Activated CD4-positive, alpha-beta T cell treated with anti-CD3 and anti-CD28 coated beads for 36 hours (primary cell): ENCODE results near the gene TDP2. TPM values are rescaled to one million over a fixed set of nuclear protein-coding genes. Genes with fewer than 3 reads are reported as not detected.

Experiments used
- ATAC-seq: fragments of 200-7000 bp; cut with Tn5 transposase; one replicate; pipeline ENCODE4 v1.10.0; 2021; ENCODE audit warnings: mild to moderate bottlenecking, moderate library complexity
- CTCF ChIA-PET: fragments of 350-600 bp; sonication (Branson Sonifier 250); formaldehyde crosslinking; loops from one replicate; lab custom pipeline; 2021; ENCODE audit warnings: antibody characterized with exemption; lab: Charles Lee
- POLR2A ChIA-PET: fragments of 350-600 bp; sonication (Branson Sonifier 250); formaldehyde crosslinking; loops from one replicate; lab custom pipeline; 2021; ENCODE audit warnings: antibody characterized with exemption, inconsistent platforms; lab: Charles Lee
- DNase-seq: peaks from one replicate; pipeline ENCODE4 v3.0.0-alpha.2; 2020
- H3K27ac Mint-ChIP-seq: one replicate; pipeline ENCODE4 v1.8.0; 2021; ENCODE audit warnings: mixed read lengths
- H3K27me3 Mint-ChIP-seq: one replicate; pipeline ENCODE4 v1.8.0; 2021; ENCODE audit warnings: mixed read lengths
- H3K36me3 Mint-ChIP-seq: one replicate; pipeline ENCODE4 v1.8.0; 2021; ENCODE audit warnings: low read depth, mixed read lengths
- H3K4me1 Mint-ChIP-seq: one replicate; pipeline ENCODE4 v1.8.0; 2021; ENCODE audit warnings: mixed read lengths
- H3K4me3 Mint-ChIP-seq: one replicate; pipeline ENCODE4 v1.8.0; 2021; ENCODE audit warnings: mild to moderate bottlenecking, moderate library complexity, mixed read lengths
- H3K9me3 Mint-ChIP-seq: one replicate; pipeline ENCODE4 v1.8.0; 2021; ENCODE audit warnings: low read depth, mixed read lengths
- intact Hi-C, 2 experiments: fragments of 100-400 bp; cut with DNase I in 1 of 2; cut with micrococcal nuclease in 1 of 2; formaldehyde crosslinking; loops; one replicate each; pipeline versions ENCODE4 v1.14.2 to v1.15.1; 2022 to 2024; cut with DNase I, micrococcal nuclease
- total RNA-seq, 2 experiments: library from RNA; stranded (reverse); gene quantifications; one replicate each; pipeline ENCODE4 v1.2.3, GENCODE V29; 2021

TDP2 gene
- total RNA-seq, 2 experiments from 2014 or later: 41.4 to 45.4 TPM

- peaks cover 11% of the 10 kb centered on the region for H3K27me3 Mint-ChIP-seq
- ChIA-PET POLR2A (interaction anchor here (0.5 kb wide), 1 partner anchor 72 kb away, joined by 3 read pairs; no protein-coding TSS in a partner anchor), CTCF (interaction anchor here (0.5 kb wide), 1 partner anchor 115 kb away, joined by 3 read pairs; no protein-coding TSS in a partner anchor)
- H3K4me3 Mint-ChIP-seq: no peak overlapping the region
- DNase-seq: no peak
- no peaks in the 10 kb centered on the region for H3K4me1 Mint-ChIP-seq
- intact Hi-C loops: no loop called here
- H3K36me3 Mint-ChIP-seq: no peaks in the 10 kb centered on the region
- no peak overlapping the region for H3K27ac Mint-ChIP-seq
- ATAC-seq: no peak
- no peaks in the 10 kb centered on the region for H3K9me3 Mint-ChIP-seq
These were observed 35.7 kb downstream of the TDP2 start for GRCh38 chr6:24630856-24631505.

GRCh38 chr6:24621626-24622289 lies 44.9 kb downstream of the TDP2 start:
- Mint-ChIP-seq H3K27me3 (no peaks in the 10 kb centered on the region), H3K36me3 (no peaks in the 10 kb centered on the region), H3K9me3 (no peaks in the 10 kb centered on the region), H3K4me3 (no peak overlapping the region), H3K27ac (no peak overlapping the region), H3K4me1 (no peaks in the 10 kb centered on the region)
- ChIA-PET POLR2A (interaction anchor here (0.7 kb wide), 1 partner anchor 81 kb away, joined by 3 read pairs; no protein-coding TSS in a partner anchor), CTCF (interaction anchor here (0.7 to 1.6 kb wide), 4 partner anchors 29 to 97 kb away, joined by 3 to 7 read pairs (median 5); no protein-coding TSS in a partner anchor)
- no peak for ATAC-seq
- DNase-seq: no peak
- intact Hi-C loops: no loop called here

DNA sequence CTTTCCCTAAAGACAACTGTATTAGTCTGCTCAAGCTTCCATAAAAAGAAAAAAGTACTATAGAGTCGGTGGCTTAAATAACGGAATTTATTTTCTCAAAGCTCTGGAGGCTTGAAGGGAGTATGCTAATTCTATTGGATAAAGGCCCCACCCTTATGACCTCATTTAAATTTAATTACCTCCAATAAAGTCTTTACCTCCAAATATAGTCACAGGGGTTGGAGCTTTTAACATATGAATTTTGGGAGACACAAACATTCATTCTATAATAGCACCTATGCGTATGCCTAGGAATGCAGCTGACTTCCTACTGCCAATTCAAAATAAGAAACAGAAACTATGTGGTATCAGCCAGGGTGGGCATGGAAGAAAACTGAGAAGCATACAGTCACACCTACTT lies 46.1 kb downstream of the TDP2 start:
- DNase-seq: no peak
- ChIA-PET CTCF (interaction anchor here (1.4 to 1.6 kb wide), 2 partner anchors 28 to 37 kb away, joined by 7 read pairs; no protein-coding TSS in a partner anchor), POLR2A (no interaction called here)
- H3K4me3 Mint-ChIP-seq: no peak overlapping the region
- no peaks in the 10 kb centered on the region for H3K4me1 Mint-ChIP-seq
- no peaks in the 10 kb centered on the region for H3K36me3 Mint-ChIP-seq
- no peaks in the 10 kb centered on the region for H3K9me3 Mint-ChIP-seq
- H3K27me3 Mint-ChIP-seq: no peaks in the 10 kb centered on the region
- no peak overlapping the region for H3K27ac Mint-ChIP-seq
- intact Hi-C loops: no loop called here
- no peak for ATAC-seq

DNA sequence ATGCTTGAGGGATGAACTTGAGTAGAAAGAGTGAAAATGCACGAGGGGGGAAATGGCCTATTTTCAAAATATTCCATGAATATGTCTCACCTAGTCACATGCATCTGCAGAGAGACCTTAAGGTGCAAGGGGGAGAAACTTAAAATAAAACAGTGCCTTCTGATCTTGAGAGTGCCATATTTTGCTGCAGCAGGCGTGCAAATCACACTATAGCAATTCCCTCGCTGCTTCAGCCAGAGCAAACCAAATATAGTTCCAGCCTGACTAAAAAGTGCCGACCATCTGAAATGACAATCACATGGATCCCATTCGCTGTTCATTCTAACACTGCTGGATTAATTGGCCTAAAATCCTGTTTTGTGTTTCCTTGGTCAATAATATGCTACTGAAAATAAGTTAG lies 47.0 kb downstream of the TDP2 start:
- POLR2A ChIA-PET: interaction anchor here (0.6 kb wide), 1 partner anchor 1356 kb away, joined by 3 read pairs; no protein-coding TSS in a partner anchor
- Mint-ChIP-seq H3K27me3 (no peaks in the 10 kb centered on the region), H3K36me3 (no peaks in the 10 kb centered on the region), H3K4me1 (no peaks in the 10 kb centered on the region), H3K4me3 (no peak overlapping the region), H3K9me3 (no peaks in the 10 kb centered on the region), H3K27ac (no peak overlapping the region)
- intact Hi-C loops: no loop called here
- DNase-seq: no peak
- no peak for ATAC-seq
- CTCF ChIA-PET: interaction anchor here (0.9 kb wide), 1 partner anchor 41 kb away, joined by 3 read pairs; no protein-coding TSS in a partner anchor

GRCh38 chr6:24614648-24615047 lies 52.1 kb downstream of the TDP2 start:
- no peak for ATAC-seq
- no peak for DNase-seq
- ChIA-PET POLR2A (no interaction called here), CTCF (interaction anchor here (0.7 to 1.2 kb wide), 3 partner anchors 40 to 73 kb away, joined by 3 to 4 read pairs (median 3); no protein-coding TSS in a partner anchor)
- Mint-ChIP-seq H3K4me1 (no peaks in the 10 kb centered on the region), H3K9me3 (no peaks in the 10 kb centered on the region), H3K4me3 (no peak overlapping the region), H3K27ac (no peak overlapping the region), H3K27me3 (peaks cover 2% of the 10 kb centered on the region), H3K36me3 (no peaks in the 10 kb centered on the region)
- intact Hi-C loops: no loop called here

- Mint-ChIP-seq H3K27me3 (peaks cover 2% of the 10 kb centered on the region), H3K9me3 (no peaks in the 10 kb centered on the region), H3K4me3 (no peak overlapping the region), H3K36me3 (no peaks in the 10 kb centered on the region), H3K27ac (no peak overlapping the region), H3K4me1 (no peaks in the 10 kb centered on the region)
- POLR2A ChIA-PET: no interaction called here
- DNase-seq (no peak), ATAC-seq (no peak)
- intact Hi-C loops: no loop called here
- CTCF ChIA-PET: interaction anchor here (0.8 to 1.2 kb wide), 2 partner anchors 39 to 707 kb away, joined by 3 to 4 read pairs; no protein-coding TSS in a partner anchor
These were observed 52.7 kb downstream of the TDP2 start for GRCh38 chr6:24614043-24614420.

- ChIA-PET CTCF (interaction anchor here (0.8 to 1.2 kb wide), 2 partner anchors 39 to 708 kb away, joined by 3 to 4 read pairs; no protein-coding TSS in a partner anchor), POLR2A (no interaction called here)
- intact Hi-C loops: no loop called here
- ATAC-seq (no peak), DNase-seq (no peak)
- Mint-ChIP-seq H3K27ac (no peak overlapping the region), H3K9me3 (no peaks in the 10 kb centered on the region), H3K4me3 (no peak overlapping the region), H3K36me3 (no peaks in the 10 kb centered on the region), H3K4me1 (no peaks in the 10 kb centered on the region), H3K27me3 (peaks cover 2% of the 10 kb centered on the region)
These were observed 53.2 kb downstream of the TDP2 start for GRCh38 chr6:24613361-24614042.

DNA sequence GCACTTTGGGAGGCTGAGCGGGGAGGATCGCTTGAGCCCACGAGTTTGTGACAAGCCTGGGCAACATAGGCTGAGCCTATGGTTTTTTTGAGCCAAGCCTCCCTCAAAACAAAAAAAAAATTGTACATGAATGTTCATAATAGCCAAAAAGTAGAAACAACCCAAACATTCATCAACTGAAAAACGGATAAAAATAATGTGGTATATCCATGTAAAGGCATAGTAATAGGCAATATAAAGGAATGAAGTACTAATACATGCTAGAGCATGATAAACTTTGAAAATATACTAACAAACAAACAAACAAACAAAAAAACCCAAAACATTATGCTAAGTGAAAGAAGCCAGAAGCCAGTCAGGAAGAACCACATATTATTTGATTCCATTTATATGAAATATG lies 56.0 kb downstream of the TDP2 start:
- intact Hi-C loops: no loop called here
- Mint-ChIP-seq H3K27ac (no peak overlapping the region), H3K27me3 (peaks cover 2% of the 10 kb centered on the region), H3K36me3 (no peaks in the 10 kb centered on the region), H3K4me1 (no peaks in the 10 kb centered on the region), H3K9me3 (no peaks in the 10 kb centered on the region), H3K4me3 (no peak overlapping the region)
- DNase-seq: no peak
- ATAC-seq: no peak
- CTCF ChIA-PET: no interaction called here
- POLR2A ChIA-PET: no interaction called here

DNA sequence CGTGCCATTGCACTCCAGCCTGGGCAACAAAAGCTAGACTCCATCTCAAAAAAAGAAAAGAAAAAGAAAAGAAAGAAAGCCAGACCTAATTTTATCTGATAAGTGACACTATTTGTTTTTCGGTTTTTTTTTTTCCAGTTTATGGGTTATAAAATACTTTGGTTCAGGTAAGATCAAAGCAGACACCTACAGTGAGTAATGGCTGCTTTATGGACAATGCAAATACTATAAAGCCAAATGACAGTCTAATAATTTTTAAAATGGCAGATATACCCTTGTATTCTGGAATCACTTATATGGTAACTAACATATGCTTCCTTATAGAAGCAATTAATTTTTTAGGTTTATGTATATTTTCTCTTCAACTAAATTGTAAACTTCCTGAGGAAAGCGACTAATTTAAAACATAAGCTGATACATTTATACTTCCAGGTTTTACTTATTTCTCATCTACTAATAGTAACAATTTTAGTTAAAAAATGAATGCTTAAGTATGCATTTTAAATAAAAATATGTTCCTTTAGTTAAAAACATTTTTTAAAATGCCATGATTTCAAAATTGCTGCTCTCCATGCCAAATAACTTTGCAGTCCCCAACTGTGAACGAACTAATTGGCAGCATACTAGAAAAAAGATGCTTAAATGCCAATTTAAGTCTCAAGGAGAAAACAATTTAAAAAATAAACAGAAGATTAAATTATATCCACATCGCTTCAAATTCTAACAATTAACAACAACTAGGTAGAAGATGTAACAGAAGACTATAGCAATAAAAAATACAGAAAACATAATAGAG lies 59.2 kb downstream of the TDP2 start:
- POLR2A ChIA-PET: no interaction called here
- ATAC-seq: no peak
- DNase-seq: no peak
- Mint-ChIP-seq H3K4me3 (no peak overlapping the region), H3K36me3 (no peaks in the 10 kb centered on the region), H3K9me3 (no peaks in the 10 kb centered on the region), H3K4me1 (no peaks in the 10 kb centered on the region), H3K27me3 (no peaks in the 10 kb centered on the region), H3K27ac (no peak overlapping the region)
- CTCF ChIA-PET: interaction anchor here (0.7 kb wide), 1 partner anchor 14 kb away, joined by 4 read pairs; no protein-coding TSS in a partner anchor
- intact Hi-C loops: no loop called here

GRCh38 chr6:24606200-24606930 lies 60.3 kb downstream of the TDP2 start:
- Mint-ChIP-seq H3K4me1 (no peaks in the 10 kb centered on the region), H3K27ac (no peak overlapping the region), H3K4me3 (no peak overlapping the region), H3K36me3 (no peaks in the 10 kb centered on the region), H3K9me3 (no peaks in the 10 kb centered on the region), H3K27me3 (no peaks in the 10 kb centered on the region)
- DNase-seq: no peak
- POLR2A ChIA-PET: no interaction called here
- no peak for ATAC-seq
- CTCF ChIA-PET: interaction anchor here (0.7 to 1.0 kb wide), 2 partner anchors 13 to 25 kb away, joined by 3 to 4 read pairs; no protein-coding TSS in a partner anchor
- intact Hi-C loops: no loop called here
